Neural crest cell (in vitro differentiated cells): Measurements from ENCODE around the gene TBP. TPM values are rescaled to one million over a fixed set of nuclear protein-coding genes. Genes with fewer than 3 reads are reported as not detected.

Experiments used
- total RNA-seq: library from RNA; stranded (reverse); gene quantifications from 2 replicates; pipeline ENCODE4 v1.2.1, GENCODE V29; 2021

TBP gene
- total RNA-seq, 1 donor from 2014 or later: 22.1 TPM

Other genes starting within 250 kb of the TBP start
- gene FAM120B, start 247.6 kb upstream of the TBP start, total RNA-seq: 33.4 and 33.7 TPM in 2 replicates
- gene PSMB1, start 1.1 kb upstream of the TBP start, total RNA-seq: 174 and 175 TPM in 2 replicates
- gene PDCD2, start 30.3 kb downstream of the TBP start, total RNA-seq: 72.9 and 73.3 TPM in 2 replicates